Central memory CD8-positive, alpha-beta T cell (primary cell): Measurements from ENCODE around the gene ADAM19.

Experiments
- ATAC-seq: fragments of 150-1000 bp; cut with Tn5 transposase; replicated peaks from 2 replicates; pipeline ENCODE4 v1.10.0; 2022; ENCODE audit warnings: mild to moderate bottlenecking, moderate FRiP score, moderate number of reproducible peaks; ENCODE audit not compliant: poor library complexity, severe bottlenecking; ENCODE audit errors: extremely low read depth
- DNase-seq, 2 donors: peaks; one replicate each; pipeline ENCODE4 v3.0.0; 2021; ENCODE audit warnings: low spot score in 2 of 2
- H3K27ac Mint-ChIP-seq: one replicate; pipeline ENCODE4 v1.8.0; 2022; ENCODE audit warnings: low read depth, mild to moderate bottlenecking, moderate library complexity, mixed read lengths
- H3K27me3 Mint-ChIP-seq: one replicate; pipeline ENCODE4 v1.8.0; 2022; ENCODE audit warnings: mixed read lengths
- H3K36me3 Mint-ChIP-seq: one replicate; pipeline ENCODE4 v1.8.0; 2022; ENCODE audit warnings: mild to moderate bottlenecking, moderate library complexity, mixed read lengths; ENCODE audit not compliant: insufficient read depth
- H3K4me1 Mint-ChIP-seq: one replicate; pipeline ENCODE4 v1.8.0; 2022; ENCODE audit warnings: mixed read lengths
- H3K4me3 Mint-ChIP-seq: one replicate; pipeline ENCODE4 v1.8.0; 2022; ENCODE audit warnings: mild to moderate bottlenecking, moderate library complexity, mixed read lengths
- H3K9me3 Mint-ChIP-seq: one replicate; pipeline ENCODE4 v1.8.0; 2022; ENCODE audit warnings: mixed read lengths

The ADAM19 gene

GRCh38 chr5:157463081-157463480 is 112.5 kb downstream of the ADAM19 start:
- DNase-seq (no peak), ATAC-seq (no peak)
- Mint-ChIP-seq H3K4me1 (peaks cover 12% of the 10 kb centered on the region), H3K27me3 (peaks cover 15% of the 10 kb centered on the region), H3K9me3 (no peaks in the 10 kb centered on the region), H3K36me3 (no peaks in the 10 kb centered on the region), H3K27ac (no peak overlapping the region), H3K4me3 (no peak overlapping the region)

- DNase-seq = no peak
- Mint-ChIP-seq H3K4me1 (peaks cover 12% of the 10 kb centered on the region), H3K36me3 (no peaks in the 10 kb centered on the region), H3K9me3 (no peaks in the 10 kb centered on the region), H3K27ac (no peak overlapping the region), H3K27me3 (peaks cover 15% of the 10 kb centered on the region), H3K4me3 (peak overlapping the region; percentile 63)
- no peak for ATAC-seq
Observed at GRCh38 chr5:157460921-157461792, 114.4 kb downstream of the ADAM19 start.

GRCh38 chr5:157459715-157460599 is 115.6 kb downstream of the ADAM19 start, which contains the start of gene NIPAL4:
NIPAL4 (plus strand) TSS chr5:157460213; CDS start chr5:157460321, 108 bp downstream.
- no peaks in the 10 kb centered on the region for H3K36me3 Mint-ChIP-seq
- peaks cover 15% of the 10 kb centered on the region for H3K27me3 Mint-ChIP-seq
- no peak for DNase-seq
- no peak for ATAC-seq
- H3K27ac Mint-ChIP-seq = peak within 1 kb of the TSS; percentile 42
- peaks cover 18% of the 10 kb centered on the region for H3K4me1 Mint-ChIP-seq
- H3K4me3 Mint-ChIP-seq = peak within 1 kb of the TSS; percentile 63
- no peaks in the 10 kb centered on the region for H3K9me3 Mint-ChIP-seq

GRCh38 chr5:157458835-157459234 is 116.7 kb downstream of the ADAM19 start:
- H3K9me3 Mint-ChIP-seq = no peaks in the 10 kb centered on the region
- peaks cover 15% of the 10 kb centered on the region for H3K27me3 Mint-ChIP-seq
- no peak overlapping the region for H3K27ac Mint-ChIP-seq
- ATAC-seq (no peak), DNase-seq (no peak)
- peaks cover 9% of the 10 kb centered on the region for H3K4me1 Mint-ChIP-seq
- H3K36me3 Mint-ChIP-seq = no peaks in the 10 kb centered on the region
- H3K4me3 Mint-ChIP-seq = no peak overlapping the region

GRCh38 chr5:157457391-157457790 is 118.2 kb downstream of the ADAM19 start:
- no peak for DNase-seq
- Mint-ChIP-seq H3K9me3 (no peaks in the 10 kb centered on the region), H3K4me1 (peaks cover 6% of the 10 kb centered on the region)

GRCh38 chr5:157456301-157456700 is 119.3 kb downstream of the ADAM19 start:
- DNase-seq (no peak), ATAC-seq (no peak)
- no peak overlapping the region for H3K4me3 Mint-ChIP-seq
- H3K4me1 Mint-ChIP-seq = peaks cover 6% of the 10 kb centered on the region
- no peak overlapping the region for H3K27ac Mint-ChIP-seq
- H3K36me3 Mint-ChIP-seq = no peaks in the 10 kb centered on the region
- no peaks in the 10 kb centered on the region for H3K9me3 Mint-ChIP-seq
- H3K27me3 Mint-ChIP-seq = peaks cover 9% of the 10 kb centered on the region

More at GRCh38 chr5:157457391-157457790, 118.2 kb downstream of the ADAM19 start:
- no peak overlapping the region for H3K27ac Mint-ChIP-seq
- no peak overlapping the region for H3K4me3 Mint-ChIP-seq
- peaks cover 15% of the 10 kb centered on the region for H3K27me3 Mint-ChIP-seq
- no peak for ATAC-seq
- no peaks in the 10 kb centered on the region for H3K36me3 Mint-ChIP-seq

- no peaks in the 10 kb centered on the region for H3K27me3 Mint-ChIP-seq
- no peak for ATAC-seq
Observed at GRCh38 chr5:157455057-157455456, 120.5 kb downstream of the ADAM19 start.

GRCh38 chr5:157454273-157454672 is 121.3 kb downstream of the ADAM19 start:
- Mint-ChIP-seq H3K4me3 (no peak overlapping the region), H3K4me1 (peaks cover 6% of the 10 kb centered on the region), H3K9me3 (no peaks in the 10 kb centered on the region), H3K27me3 (no peaks in the 10 kb centered on the region), H3K36me3 (no peaks in the 10 kb centered on the region), H3K27ac (no peak overlapping the region)
- no peak for DNase-seq
- ATAC-seq = no peak

More at GRCh38 chr5:157455057-157455456, 120.5 kb downstream of the ADAM19 start:
- H3K4me1 Mint-ChIP-seq = peaks cover 6% of the 10 kb centered on the region
- no peak overlapping the region for H3K4me3 Mint-ChIP-seq
- no peak overlapping the region for H3K27ac Mint-ChIP-seq
- H3K9me3 Mint-ChIP-seq = no peaks in the 10 kb centered on the region
- H3K36me3 Mint-ChIP-seq = no peaks in the 10 kb centered on the region
- DNase-seq = no peak

DNA sequence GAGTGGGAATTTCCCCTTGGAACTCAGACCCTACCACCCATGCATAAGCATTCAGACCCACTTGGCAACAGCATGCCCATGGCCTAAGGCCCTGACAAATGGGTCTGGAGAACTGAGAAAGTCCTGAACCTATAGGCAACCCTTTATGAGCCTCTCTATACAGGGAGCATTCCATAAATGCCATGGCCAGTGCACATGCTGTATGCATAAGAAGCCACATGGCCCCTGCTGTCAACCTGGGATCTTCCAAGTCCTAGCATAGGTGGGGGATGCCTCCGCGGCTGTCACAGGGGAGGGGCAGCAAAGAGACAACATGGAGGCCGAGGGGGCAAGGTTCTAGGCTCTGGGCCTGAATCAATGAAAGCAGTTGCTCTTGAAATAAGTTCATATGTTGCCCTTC is 123.8 kb downstream of the ADAM19 start:
- Mint-ChIP-seq H3K27ac (no peak overlapping the region), H3K4me3 (no peak overlapping the region), H3K36me3 (no peaks in the 10 kb centered on the region), H3K4me1 (peaks cover 6% of the 10 kb centered on the region), H3K27me3 (no peaks in the 10 kb centered on the region), H3K9me3 (no peaks in the 10 kb centered on the region)
- ATAC-seq = no peak
- no peak for DNase-seq

DNA sequence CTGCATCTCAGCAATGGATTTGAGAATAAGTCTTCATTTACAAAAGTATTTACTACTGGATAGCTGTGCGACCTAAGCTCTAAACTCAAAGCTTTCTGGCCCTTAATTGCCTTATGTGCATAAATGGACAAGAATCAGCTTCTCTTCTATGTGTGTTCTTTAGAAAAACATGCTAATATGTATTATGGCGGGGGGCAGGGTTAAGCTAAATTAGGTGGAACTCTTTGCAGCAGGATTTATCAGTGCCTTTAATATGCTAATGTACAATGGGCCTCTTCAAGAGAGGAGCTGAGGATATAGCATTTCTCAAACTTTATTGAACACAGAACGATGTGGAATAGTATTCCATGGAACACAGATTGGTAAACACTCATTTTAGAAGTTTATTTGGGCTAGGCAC is 125.6 kb downstream of the ADAM19 start:
- Mint-ChIP-seq H3K27ac (no peak overlapping the region), H3K27me3 (no peaks in the 10 kb centered on the region), H3K9me3 (no peaks in the 10 kb centered on the region), H3K4me1 (peaks cover 1% of the 10 kb centered on the region), H3K36me3 (no peaks in the 10 kb centered on the region), H3K4me3 (no peak overlapping the region)
- no peak for ATAC-seq
- no peak for DNase-seq

GRCh38 chr5:157449011-157449723 is 126.4 kb downstream of the ADAM19 start:
- Mint-ChIP-seq H3K27me3 (no peaks in the 10 kb centered on the region), H3K4me1 (no peaks in the 10 kb centered on the region), H3K4me3 (no peak overlapping the region), H3K27ac (no peak overlapping the region), H3K36me3 (no peaks in the 10 kb centered on the region), H3K9me3 (no peaks in the 10 kb centered on the region)
- no peak for ATAC-seq
- DNase-seq = no peak

DNA sequence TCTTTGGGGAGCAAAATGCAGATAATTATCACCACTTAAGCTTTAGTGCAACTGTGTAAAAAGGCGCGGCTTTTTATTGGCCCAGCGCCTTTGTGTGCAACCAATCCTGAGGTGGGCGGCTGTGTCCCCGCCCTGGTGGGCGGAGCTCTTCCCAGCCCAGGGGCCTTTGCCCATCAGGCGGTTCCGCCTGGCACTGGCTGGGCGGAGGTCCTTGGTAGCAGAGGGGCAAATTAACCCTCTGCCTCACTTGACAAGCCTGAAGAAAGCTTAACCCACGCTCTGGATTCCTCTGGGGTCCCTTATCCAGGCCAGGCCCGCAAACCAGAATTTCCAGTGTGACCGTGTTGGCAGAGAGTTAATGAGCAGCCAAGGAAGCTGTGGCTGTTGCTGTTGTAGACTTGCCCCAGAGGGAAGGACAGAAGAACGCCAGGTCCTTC is 128.4 kb downstream of the ADAM19 start:
- H3K4me1 Mint-ChIP-seq = no peaks in the 10 kb centered on the region
- ATAC-seq = no peak
- no peak for DNase-seq

More for the DNA sequence above, 128.4 kb downstream of the ADAM19 start:
- H3K27ac Mint-ChIP-seq = no peak overlapping the region
- no peaks in the 10 kb centered on the region for H3K27me3 Mint-ChIP-seq
- H3K4me3 Mint-ChIP-seq = no peak overlapping the region
- no peaks in the 10 kb centered on the region for H3K36me3 Mint-ChIP-seq
- H3K9me3 Mint-ChIP-seq = no peaks in the 10 kb centered on the region
